Left ventricle myocardium superior (tissue), 1 donor: ENCODE measurements around the gene DAAM2. TPM values are rescaled to one million over a fixed set of nuclear protein-coding genes. Genes with fewer than 3 reads are reported as not detected.

ENCODE experiments used
- ATAC-seq: fragments of 200-7000 bp; cut with Tn5 transposase; one replicate; pipeline ENCODE4 v1.9.1; 2020; ENCODE audit warnings: mild to moderate bottlenecking, moderate library complexity
- DNase-seq: peaks from one replicate; pipeline ENCODE4 v3.0.0-alpha.2; 2020
- intact Hi-C: fragments of 100-400 bp; cut with micrococcal nuclease; formaldehyde crosslinking; loops from one replicate; pipeline ENCODE4 v1.11.0; 2022
- total RNA-seq: library from RNA; stranded (reverse); fragmentation: NEBNext Ultra II Directional; extraction: Animal tissue kit (Norgen Biotek cat#: 25700); gene quantifications from one replicate; pipeline ENCODE4 v1.2.1, GENCODE V29; 2021
- donor health status: DM: no; HTN: yes; CAD: no; lungs with severe emphysema.

The DAAM2 gene
- total RNA-seq, 1 donor from 2014 or later = 16.1 TPM

GRCh38 chr6:39899554-39900295, 107.5 kb downstream of the DAAM2 start:
- intact Hi-C loops = no loop called here
- ATAC-seq = no peak
- DNase-seq = no peak

DNA sequence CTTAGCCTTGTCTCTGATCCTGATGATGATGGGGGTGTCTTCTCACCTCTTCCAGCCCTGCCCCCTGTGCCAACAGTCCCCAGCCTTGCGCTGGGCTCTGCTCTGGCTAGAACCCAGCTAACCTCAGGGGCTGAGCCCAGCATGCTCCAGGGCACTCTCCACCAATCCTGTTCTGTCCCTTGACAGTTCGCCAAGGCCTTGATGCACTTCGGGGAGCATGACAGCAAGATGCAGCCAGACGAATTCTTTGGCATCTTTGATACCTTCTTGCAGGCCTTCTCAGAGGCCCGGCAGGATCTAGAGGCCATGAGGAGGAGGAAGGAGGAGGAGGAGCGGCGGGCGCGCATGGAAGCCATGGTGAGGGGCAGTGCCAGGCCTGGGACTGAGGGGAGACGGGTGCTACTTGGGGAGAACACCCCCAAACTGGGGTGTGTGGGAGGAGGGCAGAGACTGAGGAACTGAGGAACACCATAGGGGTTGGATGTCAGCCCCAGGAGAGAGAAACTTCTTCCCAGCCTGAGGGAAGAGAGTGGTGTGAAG, 109.0 kb downstream of the DAAM2 start:
- intact Hi-C loops = no loop called here
- ATAC-seq = no peak
- no peak for DNase-seq

DNA sequence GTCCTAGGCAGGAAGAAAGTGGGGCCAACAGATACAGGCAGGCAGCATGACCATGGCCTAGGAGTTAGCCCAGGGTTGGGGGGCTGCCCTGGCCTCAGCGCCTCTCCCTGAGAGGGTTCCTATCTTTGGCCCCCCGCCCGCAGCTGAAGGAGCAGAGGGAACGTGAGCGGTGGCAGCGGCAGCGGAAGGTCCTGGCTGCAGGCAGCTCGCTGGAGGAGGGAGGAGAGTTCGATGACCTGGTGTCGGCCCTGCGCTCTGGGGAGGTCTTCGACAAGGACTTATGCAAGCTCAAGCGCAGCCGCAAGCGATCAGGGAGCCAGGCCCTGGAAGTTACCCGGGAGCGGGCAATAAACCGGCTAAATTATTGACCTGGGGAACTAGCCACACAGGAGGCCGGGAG, 109.5 kb downstream of the DAAM2 start:
- no peak for ATAC-seq
- intact Hi-C loops = no loop called here

GRCh38 chr6:39902136-39902535, 110.0 kb downstream of the DAAM2 start:
- peak; percentile 3 for ATAC-seq
- intact Hi-C loops = no loop called here
- DNase-seq = no peak

More for the DNA sequence above, 109.5 kb downstream of the DAAM2 start:
- DNase-seq = no peak

GRCh38 chr6:39902786-39903465, 110.8 kb downstream of the DAAM2 start:
- DNase-seq (no peak), ATAC-seq (no peak)
- intact Hi-C loops = no loop called here

GRCh38 chr6:39903656-39904055, 111.5 kb downstream of the DAAM2 start:
- ATAC-seq (no peak), DNase-seq (no peak)
- intact Hi-C loops = no loop called here

GRCh38 chr6:39904946-39905639, 112.9 kb downstream of the DAAM2 start:
- DNase-seq (no peak), ATAC-seq (no peak)
- intact Hi-C loops = no loop called here

DNA sequence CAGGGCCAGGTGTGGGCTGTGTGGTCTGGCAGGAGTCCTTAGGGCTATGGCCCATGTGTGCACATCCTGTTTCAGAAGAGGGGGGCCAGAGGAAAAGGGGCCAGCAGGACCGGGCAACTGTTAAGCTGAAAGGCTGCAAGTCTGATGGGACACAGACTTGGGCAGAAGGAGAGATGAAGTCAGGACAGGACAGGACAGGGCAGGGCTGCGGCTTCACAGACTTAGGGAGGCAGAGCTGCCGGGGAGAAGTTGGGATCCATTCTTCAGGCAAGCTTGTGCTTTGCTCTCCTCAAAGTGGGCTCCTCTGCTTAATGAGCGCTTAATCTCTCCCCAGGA, 113.4 kb downstream of the DAAM2 start:
- DNase-seq = no peak
- intact Hi-C loops = no loop called here
- no peak for ATAC-seq

GRCh38 chr6:39906318-39906761, 114.2 kb downstream of the DAAM2 start:
- no peak for ATAC-seq
- DNase-seq = no peak
- intact Hi-C loops = no loop called here

DNA sequence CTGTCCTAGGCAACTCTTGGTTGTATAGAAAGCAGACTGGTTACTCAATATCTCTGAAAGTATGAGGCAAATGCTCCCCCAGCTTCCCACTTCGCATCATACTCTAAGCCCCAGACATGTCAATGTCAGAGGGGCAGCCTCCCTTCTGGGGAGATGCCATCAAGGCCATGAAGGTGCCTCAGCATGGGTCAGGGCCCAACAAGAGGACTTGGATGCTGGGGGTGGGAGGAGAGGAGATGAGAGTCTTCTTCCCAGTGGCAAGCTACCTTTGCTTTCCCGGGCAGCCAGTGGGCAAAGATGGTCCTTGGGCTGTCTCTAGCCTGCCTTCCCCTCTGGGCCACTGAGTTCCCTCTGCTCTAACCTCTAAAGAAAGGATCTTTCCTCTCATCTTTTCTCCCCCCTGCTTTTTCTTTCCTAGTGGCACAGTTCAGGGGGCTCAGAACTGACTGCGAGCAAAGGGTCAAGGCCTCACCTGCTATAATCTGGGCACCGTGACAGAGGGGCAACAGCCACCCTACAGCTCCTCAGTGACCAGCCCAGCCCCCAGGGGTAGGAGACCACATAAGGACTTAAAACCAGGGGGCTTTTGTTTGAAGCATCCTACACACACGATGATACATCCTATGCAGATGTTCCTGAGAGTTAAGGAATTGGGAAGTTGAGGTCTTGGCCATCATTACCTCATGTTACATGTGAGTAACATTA, 115.8 kb downstream of the DAAM2 start:
- no peak for ATAC-seq
- no peak for DNase-seq
- intact Hi-C loops = no loop called here

GRCh38 chr6:39908838-39909583, 116.8 kb downstream of the DAAM2 start:
- ATAC-seq = no peak
- intact Hi-C loops = no loop called here
- DNase-seq = no peak

DNA sequence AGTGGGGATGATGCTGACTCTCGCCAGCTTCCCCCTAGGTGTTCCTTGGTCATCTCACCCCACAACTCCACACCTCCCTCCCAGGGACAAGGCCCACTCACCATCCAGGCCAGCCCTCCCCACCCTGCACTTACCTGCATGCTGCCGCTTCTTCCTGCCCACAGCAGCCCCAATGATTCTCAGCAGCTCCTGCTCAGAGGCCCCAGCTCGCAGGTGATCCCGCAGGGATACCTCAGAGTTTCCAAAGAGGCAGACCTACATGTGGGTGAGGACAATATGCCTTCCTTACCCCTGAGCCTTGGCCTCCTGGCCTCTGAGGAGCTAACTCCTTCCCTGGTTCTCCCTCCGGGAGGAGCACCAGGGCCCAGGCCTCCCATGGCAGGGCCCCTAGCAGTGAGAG, 117.5 kb downstream of the DAAM2 start:
- ATAC-seq = no peak
- intact Hi-C loops = no loop called here
- DNase-seq = no peak

- DNase-seq (no peak), ATAC-seq (no peak)
- intact Hi-C loops = no loop called here
Measured at GRCh38 chr6:39910164-39910563, 118.0 kb downstream of the DAAM2 start.

- DNase-seq = no peak
- intact Hi-C loops = no loop called here
- ATAC-seq = no peak
Measured at GRCh38 chr6:39910744-39911143, 118.6 kb downstream of the DAAM2 start.

DNA sequence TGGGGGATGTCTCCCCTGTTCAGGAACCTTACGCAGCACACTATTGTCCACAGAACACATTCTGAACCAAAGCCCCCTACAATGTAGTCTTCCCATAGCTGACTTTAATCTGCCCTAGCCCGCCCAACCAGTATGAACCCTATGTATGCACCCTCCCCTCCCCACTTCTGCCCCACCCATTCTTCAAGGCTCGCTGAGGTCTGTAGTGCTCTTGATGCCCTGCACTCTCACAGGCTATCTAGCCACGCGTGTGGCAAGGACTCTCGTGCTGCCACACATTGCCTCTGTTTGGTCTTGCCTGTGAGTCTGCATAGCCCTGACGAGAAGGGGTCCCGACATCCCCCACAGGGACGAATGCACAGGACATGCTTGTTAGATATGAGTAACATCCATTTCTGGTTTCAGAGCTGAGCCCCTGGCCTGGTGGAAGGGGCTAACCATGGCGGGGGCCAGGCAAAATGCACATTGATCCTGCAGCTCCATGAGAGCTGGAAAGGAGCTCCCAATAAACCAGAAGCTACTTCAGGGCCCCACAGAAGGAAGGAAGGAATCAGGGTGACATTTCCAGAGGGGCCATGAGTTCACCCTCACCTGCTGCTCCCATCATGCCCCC, 119.4 kb downstream of the DAAM2 start:
- intact Hi-C loops = no loop called here
- ATAC-seq (no peak), DNase-seq (no peak)

- intact Hi-C loops = no loop called here
- DNase-seq (no peak), ATAC-seq (no peak)
Measured at GRCh38 chr6:39912446-39912845, 120.3 kb downstream of the DAAM2 start.

GRCh38 chr6:39913391-39913916, 121.3 kb downstream of the DAAM2 start:
- no peak for DNase-seq
- intact Hi-C loops = no loop called here
- no peak for ATAC-seq

GRCh38 chr6:39914239-39914638, 122.1 kb downstream of the DAAM2 start:
- DNase-seq = no peak
- intact Hi-C loops = no loop called here
- no peak for ATAC-seq
